WERI-Rb-1 (cell line): ENCODE results near the gene VEGFB.

Experiments used
- DNase-seq: peaks from one replicate; pipeline ENCODE4 v3.0.0-alpha.2; 2020
- H3K27ac ChIP-seq: fragments of 250-450 bp; sonication (Bioruptor Pico); 2 replicates; pipeline ENCODE4 v1.5.1; 2020; ENCODE audit warnings: mild to moderate bottlenecking, moderate library complexity
- H3K27me3 ChIP-seq: fragments of 250-450 bp; sonication (Bioruptor Pico); 2 replicates; pipeline ENCODE4 v1.5.1; 2021; ENCODE audit warnings: mild to moderate bottlenecking, low read depth, moderate library complexity; ENCODE audit not compliant: insufficient read depth, severe bottlenecking
- H3K36me3 ChIP-seq: fragments of 250-450 bp; sonication (Bioruptor Pico); 2 replicates; pipeline ENCODE4 v1.5.1; 2020; ENCODE audit warnings: mild to moderate bottlenecking, moderate library complexity
- H3K4me3 ChIP-seq: 2 replicates; pipeline ENCODE4 v1.5.1; 2011; ENCODE audit warnings: low read depth, mild to moderate bottlenecking, control low read depth, low read length
- H3K9me3 ChIP-seq: fragments of 250-450 bp; sonication (Bioruptor Pico); 2 replicates; pipeline ENCODE4 v1.5.1; 2021; ENCODE audit warnings: mild to moderate bottlenecking, moderate library complexity; ENCODE audit not compliant: severe bottlenecking
- TF ChIP-seq, protein P1 (sequence below): IDR thresholded peaks from 2 replicates; pipeline ENCODE4 v1.5.1; 2011; ENCODE audit warnings: low read depth, mild to moderate bottlenecking, control low read depth, inconsistent platforms, low read length

Gene VEGFB

DNA sequence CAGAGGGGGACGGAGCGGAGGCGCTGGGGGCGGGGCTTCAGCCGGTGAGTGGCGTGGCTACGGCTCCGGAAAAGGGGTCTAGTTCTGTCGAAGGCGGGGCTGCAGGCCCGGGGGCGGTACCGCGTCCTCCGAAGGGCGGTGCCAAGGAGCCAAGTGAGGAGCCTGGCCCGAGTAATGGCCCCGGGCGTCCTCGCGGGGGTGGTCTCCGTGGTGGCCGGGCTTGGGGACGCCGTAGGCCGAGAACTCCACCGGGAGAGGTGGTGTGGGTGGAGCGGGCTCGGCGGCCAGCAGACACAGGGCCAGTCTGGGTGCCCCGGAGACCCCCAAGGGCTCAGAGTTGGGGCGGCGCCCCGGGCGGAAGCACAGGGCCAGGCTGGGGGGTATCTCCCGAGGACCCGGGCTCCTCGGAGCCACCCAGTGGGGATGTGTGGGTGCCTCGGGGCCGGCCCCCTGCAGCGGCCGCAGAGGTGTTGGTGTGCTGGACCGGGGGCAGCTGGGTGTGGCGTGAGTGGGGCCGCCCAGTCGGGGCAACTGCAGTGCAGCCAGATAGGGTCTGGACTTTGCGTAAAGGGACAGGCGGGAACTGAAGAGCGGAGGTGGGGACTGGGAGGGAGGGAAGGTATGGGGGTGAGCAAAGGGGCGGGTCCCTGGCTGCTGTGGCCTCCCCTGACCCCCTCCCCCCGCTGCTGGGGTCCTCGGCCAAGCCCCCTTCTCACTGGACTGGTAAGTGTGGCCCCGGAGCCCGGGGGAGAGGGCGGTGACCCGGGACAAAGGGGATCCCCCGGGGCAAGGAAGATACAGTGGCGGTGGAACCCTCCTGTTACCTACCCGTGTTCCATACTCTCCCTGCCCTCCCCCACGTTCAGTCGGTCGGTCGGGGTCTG lies 7.3 kb downstream of the VEGFB start:
- H3K9me3 ChIP-seq, result no peaks in the 10 kb centered on the region
- peak overlapping the region; percentile 82 for H3K4me3 ChIP-seq
- TF ChIP-seq, protein P1, sequence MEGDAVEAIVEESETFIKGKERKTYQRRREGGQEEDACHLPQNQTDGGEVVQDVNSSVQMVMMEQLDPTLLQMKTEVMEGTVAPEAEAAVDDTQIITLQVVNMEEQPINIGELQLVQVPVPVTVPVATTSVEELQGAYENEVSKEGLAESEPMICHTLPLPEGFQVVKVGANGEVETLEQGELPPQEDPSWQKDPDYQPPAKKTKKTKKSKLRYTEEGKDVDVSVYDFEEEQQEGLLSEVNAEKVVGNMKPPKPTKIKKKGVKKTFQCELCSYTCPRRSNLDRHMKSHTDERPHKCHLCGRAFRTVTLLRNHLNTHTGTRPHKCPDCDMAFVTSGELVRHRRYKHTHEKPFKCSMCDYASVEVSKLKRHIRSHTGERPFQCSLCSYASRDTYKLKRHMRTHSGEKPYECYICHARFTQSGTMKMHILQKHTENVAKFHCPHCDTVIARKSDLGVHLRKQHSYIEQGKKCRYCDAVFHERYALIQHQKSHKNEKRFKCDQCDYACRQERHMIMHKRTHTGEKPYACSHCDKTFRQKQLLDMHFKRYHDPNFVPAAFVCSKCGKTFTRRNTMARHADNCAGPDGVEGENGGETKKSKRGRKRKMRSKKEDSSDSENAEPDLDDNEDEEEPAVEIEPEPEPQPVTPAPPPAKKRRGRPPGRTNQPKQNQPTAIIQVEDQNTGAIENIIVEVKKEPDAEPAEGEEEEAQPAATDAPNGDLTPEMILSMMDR, result no peak
- no peaks in the 10 kb centered on the region for H3K27me3 ChIP-seq
- H3K27ac ChIP-seq, result peak overlapping the region; percentile 80
- DNase-seq, result peak; percentile 64
- H3K36me3 ChIP-seq, result peaks cover 46% of the 10 kb centered on the region

DNA sequence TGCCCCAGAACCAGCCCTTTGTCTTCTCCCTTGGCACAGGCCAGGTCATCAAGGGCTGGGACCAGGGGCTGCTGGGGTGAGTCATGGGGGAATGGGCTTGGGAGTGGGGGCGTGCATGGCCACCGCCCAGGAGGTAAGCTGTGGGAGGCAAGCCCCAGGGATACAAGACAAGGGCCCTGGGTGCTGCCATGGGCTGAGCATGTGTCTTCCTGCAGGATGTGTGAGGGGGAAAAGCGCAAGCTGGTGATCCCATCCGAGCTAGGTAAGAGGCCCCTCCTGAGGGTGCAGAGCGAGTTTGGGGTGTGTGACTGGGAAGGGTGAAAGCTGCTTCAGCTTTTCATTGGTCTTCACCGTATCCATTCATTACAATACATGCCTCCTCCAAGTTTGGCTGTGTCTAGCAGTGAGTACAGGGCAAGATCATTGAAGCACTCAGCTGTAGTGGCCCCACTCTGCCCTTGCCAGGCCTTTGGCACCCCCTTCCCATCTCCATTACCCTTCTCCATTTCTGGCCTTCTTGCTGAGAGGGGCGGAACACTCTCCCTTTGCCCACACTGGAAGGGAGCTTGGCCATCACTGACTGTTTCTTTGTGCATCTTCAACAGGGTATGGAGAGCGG lies 9.0 kb downstream of the VEGFB start:
- H3K27me3 ChIP-seq, result no peaks in the 10 kb centered on the region
- H3K36me3 ChIP-seq, result peaks cover 36% of the 10 kb centered on the region
- TF ChIP-seq, protein P1, result no peak
- H3K9me3 ChIP-seq, result no peaks in the 10 kb centered on the region
- H3K4me3 ChIP-seq, result no peak overlapping the region
- H3K27ac ChIP-seq, result peak overlapping the region; percentile 80; the same call in 1 of the 2 replicates
- DNase-seq, result no peak

DNA sequence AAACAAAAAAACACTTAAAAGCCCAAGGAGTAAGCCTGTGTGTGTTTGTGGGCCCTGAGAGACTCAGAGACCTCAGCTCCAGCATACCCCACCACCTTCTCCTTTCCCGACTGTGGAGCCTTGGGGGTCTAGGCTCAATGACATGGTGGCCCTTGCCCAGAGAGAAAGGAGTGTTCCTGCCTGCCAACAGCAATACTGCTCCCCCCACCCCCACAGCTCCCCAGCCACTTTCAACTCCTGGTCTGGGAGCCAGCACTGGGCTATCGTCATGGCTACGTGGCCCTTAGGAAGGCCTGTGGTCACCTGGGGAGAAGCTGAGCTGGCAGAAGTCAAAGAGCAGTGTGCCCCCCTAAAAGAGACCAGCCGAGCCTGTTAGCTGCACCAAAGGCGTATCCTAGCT lies 9.7 kb downstream of the VEGFB start:
- TF ChIP-seq, protein P1, result no peak
- Histone ChIP-seq H3K36me3 (peaks cover 29% of the 10 kb centered on the region), H3K9me3 (no peaks in the 10 kb centered on the region), H3K4me3 (no peak overlapping the region), H3K27ac (no peak overlapping the region), H3K27me3 (no peaks in the 10 kb centered on the region)
- no peak for DNase-seq

DNA sequence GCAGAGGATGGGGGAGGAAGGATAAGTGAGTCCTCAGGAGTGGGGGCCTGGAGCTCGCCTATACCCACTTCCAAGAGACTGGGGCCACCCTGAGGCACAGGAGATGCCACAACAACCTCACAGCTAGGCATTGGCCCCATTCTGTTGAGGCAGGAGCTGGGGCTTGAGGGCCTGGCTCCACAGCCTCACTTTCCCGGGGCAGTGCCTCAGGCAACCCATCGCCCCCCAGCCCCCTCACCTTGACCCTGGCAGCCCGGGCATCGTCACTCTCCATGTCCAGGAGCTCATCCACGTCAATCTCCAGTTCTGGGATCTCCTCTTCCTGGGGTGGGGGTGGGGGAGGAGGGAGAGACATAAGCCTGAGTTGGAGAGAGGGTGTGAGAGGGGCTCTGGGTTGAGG lies 10.6 kb downstream of the VEGFB start:
- Histone ChIP-seq H3K27me3 (no peaks in the 10 kb centered on the region), H3K9me3 (no peaks in the 10 kb centered on the region), H3K4me3 (peak overlapping the region; percentile 61), H3K36me3 (peaks cover 29% of the 10 kb centered on the region), H3K27ac (peak overlapping the region; percentile 89; the same call in 1 of the 2 replicates)
- no peak for DNase-seq
- TF ChIP-seq, protein P1, result no peak

DNA sequence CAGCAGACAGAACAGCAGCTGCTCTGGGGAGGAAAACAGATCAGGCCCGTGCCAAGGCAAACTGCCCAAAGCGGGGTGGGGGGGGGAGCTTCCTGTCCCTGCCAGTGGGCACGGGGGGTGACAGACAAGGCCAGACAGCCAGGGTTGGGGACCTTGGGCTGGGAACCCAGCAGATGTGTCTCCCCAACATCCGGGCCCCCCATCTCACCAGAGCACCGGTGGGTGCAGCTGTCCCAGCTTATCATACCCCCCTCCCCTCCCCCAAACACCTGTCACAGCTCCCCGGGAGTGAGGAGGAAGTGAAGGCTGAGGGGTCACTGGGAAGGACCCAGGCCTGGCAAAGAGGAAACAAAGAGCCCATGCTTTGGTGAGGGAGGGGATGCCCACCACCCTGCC lies 11.0 kb downstream of the VEGFB start:
- Histone ChIP-seq H3K4me3 (peak overlapping the region; percentile 61), H3K36me3 (peaks cover 29% of the 10 kb centered on the region)

More for the DNA sequence above, 11.0 kb downstream of the VEGFB start:
- Histone ChIP-seq H3K27me3 (no peaks in the 10 kb centered on the region), H3K9me3 (no peaks in the 10 kb centered on the region), H3K27ac (peak overlapping the region; percentile 89)
- DNase-seq, result no peak
- TF ChIP-seq, protein P1, result no peak
